GM18861 (cell line): ENCODE measurements around the gene HPCAL1.

Experiments used
- ATAC-seq: cut with Tn5 transposase; IDR thresholded peaks from one replicate; pipeline ENCODE4 v1.9.1; 2021; ENCODE audit not compliant: unreplicated experiment

HPCAL1 gene

GRCh38 chr2:10415048-10415447 is 112.3 kb downstream of the HPCAL1 start:
- no peak for ATAC-seq

GRCh38 chr2:10415640-10416039 is 112.9 kb downstream of the HPCAL1 start:
- no peak for ATAC-seq

- ATAC-seq, result no peak
These were observed 115.0 kb downstream of the HPCAL1 start for GRCh38 chr2:10417551-10418335.

GRCh38 chr2:10419553-10420257 is 117.0 kb downstream of the HPCAL1 start:
- ATAC-seq, result no peak

GRCh38 chr2:10422251-10422650 is 119.5 kb downstream of the HPCAL1 start:
- ATAC-seq, result no peak

GRCh38 chr2:10422732-10423399 is 120.2 kb downstream of the HPCAL1 start:
- ATAC-seq, result no peak

- no peak for ATAC-seq
These were observed 120.7 kb downstream of the HPCAL1 start for GRCh38 chr2:10423400-10423774.

- no peak for ATAC-seq
These were observed 121.3 kb downstream of the HPCAL1 start for GRCh38 chr2:10424051-10424450.

GRCh38 chr2:10424916-10425505 is 122.3 kb downstream of the HPCAL1 start:
- ATAC-seq, result no peak

GRCh38 chr2:10425699-10426098 is 123.0 kb downstream of the HPCAL1 start:
- no peak for ATAC-seq

GRCh38 chr2:10426726-10427617 is 124.3 kb downstream of the HPCAL1 start:
- no peak for ATAC-seq

GRCh38 chr2:10427618-10427949 is 124.9 kb downstream of the HPCAL1 start:
- no peak for ATAC-seq

- no peak for ATAC-seq
These were observed 125.7 kb downstream of the HPCAL1 start for GRCh38 chr2:10428355-10428754.

GRCh38 chr2:10428924-10429323 is 126.2 kb downstream of the HPCAL1 start:
- ATAC-seq, result no peak

- ATAC-seq, result no peak
These were observed 128.3 kb downstream of the HPCAL1 start for GRCh38 chr2:10430886-10431622.

- no peak for ATAC-seq
These were observed 129.1 kb downstream of the HPCAL1 start for GRCh38 chr2:10431797-10432196.

- peak; percentile 44 for ATAC-seq
These were observed 129.8 kb downstream of the HPCAL1 start for GRCh38 chr2:10432311-10433181.

- no peak for ATAC-seq
These were observed 130.7 kb downstream of the HPCAL1 start for GRCh38 chr2:10433264-10433946.
